Cardiac fibroblast (primary cell): Measurements from ENCODE around the gene PPP2R2C.

Experiments
- DNase-seq, 2 donors: peaks; one replicate each; pipeline versions ENCODE4 v3.0.0 to v3.0.0-alpha.2; 2010; ENCODE audit warnings: low read depth in 2 of 2
- H3K4me3 ChIP-seq, 2 donors: replicated peaks in 1 of 2; 1 replicate in 1 of 2; 2 replicates in 1 of 2; pipeline ENCODE4 v1.5.1; 2011; ENCODE audit warnings: low read depth in 2 of 2, low read length in 2 of 2, mild to moderate bottlenecking in 2 of 2, moderate library complexity in 1 of 2
- TF ChIP-seq, protein P1 (sequence below): IDR thresholded peaks from one replicate; pipeline ENCODE4 v1.5.1; 2011; ENCODE audit warnings: low read depth, mild to moderate bottlenecking, low read length, inconsistent platforms

Gene PPP2R2C

DNA sequence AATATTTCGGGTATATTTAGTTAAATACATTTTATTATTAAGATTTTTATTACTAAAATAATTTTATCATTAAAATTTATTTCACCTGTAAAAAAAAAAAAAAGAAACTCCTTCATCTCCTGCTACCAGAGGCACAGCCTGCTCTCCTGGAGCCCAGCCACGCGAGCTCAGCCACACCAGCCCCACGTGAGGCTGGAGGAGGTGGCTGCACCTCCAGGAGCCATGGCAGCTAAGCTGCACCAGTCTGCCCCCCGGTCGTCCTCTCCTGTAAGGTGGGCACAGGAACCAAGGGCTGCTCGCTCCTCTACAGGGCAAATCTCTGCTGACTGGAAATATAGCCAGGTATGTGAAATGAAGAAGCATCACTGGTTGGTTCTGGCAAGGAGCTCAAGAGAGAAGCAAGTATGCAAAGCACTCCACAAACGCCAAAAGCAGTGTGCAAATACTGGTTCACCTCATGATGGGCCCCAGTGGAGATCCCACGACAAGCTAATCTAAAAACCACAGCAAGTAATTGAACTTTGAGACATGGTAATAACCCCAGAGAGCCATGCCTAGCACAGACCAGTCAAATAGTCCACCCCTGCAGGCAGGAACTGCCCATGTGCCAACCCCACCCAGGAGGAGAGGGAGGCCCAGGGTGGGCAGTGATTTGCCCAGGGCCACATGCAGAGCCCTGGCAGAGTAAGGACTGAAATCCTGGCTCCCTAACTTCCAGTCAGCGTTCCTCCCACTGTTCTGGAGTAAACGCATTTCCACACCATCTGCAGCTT lies 112.7 kb downstream of the PPP2R2C start:
- no peak for DNase-seq
- TF ChIP-seq, protein P1, sequence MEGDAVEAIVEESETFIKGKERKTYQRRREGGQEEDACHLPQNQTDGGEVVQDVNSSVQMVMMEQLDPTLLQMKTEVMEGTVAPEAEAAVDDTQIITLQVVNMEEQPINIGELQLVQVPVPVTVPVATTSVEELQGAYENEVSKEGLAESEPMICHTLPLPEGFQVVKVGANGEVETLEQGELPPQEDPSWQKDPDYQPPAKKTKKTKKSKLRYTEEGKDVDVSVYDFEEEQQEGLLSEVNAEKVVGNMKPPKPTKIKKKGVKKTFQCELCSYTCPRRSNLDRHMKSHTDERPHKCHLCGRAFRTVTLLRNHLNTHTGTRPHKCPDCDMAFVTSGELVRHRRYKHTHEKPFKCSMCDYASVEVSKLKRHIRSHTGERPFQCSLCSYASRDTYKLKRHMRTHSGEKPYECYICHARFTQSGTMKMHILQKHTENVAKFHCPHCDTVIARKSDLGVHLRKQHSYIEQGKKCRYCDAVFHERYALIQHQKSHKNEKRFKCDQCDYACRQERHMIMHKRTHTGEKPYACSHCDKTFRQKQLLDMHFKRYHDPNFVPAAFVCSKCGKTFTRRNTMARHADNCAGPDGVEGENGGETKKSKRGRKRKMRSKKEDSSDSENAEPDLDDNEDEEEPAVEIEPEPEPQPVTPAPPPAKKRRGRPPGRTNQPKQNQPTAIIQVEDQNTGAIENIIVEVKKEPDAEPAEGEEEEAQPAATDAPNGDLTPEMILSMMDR, result no peak
- no peak overlapping the region for H3K4me3 ChIP-seq

DNA sequence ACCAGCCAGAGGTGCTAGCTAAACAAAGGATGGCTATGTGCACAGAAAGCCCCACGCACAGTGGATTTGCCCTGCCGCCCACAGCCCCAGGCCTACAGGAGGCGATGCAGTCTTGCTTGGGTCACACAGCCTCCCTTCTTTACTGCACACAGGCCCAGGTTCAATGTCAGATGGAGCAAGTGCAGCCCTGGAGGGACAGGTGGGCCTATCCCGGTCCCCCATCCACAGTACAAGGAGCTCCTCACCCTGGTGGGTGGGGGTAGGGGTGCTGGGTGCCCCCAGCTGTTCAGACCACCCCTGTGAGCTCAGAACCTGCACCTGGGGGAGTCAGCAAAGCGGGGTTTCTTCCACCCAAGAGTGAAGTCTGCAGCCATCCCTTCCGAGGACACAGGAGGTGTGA lies 114.9 kb downstream of the PPP2R2C start:
- no peak overlapping the region for H3K4me3 ChIP-seq
- TF ChIP-seq, protein P1, result no peak
- no peak for DNase-seq

DNA sequence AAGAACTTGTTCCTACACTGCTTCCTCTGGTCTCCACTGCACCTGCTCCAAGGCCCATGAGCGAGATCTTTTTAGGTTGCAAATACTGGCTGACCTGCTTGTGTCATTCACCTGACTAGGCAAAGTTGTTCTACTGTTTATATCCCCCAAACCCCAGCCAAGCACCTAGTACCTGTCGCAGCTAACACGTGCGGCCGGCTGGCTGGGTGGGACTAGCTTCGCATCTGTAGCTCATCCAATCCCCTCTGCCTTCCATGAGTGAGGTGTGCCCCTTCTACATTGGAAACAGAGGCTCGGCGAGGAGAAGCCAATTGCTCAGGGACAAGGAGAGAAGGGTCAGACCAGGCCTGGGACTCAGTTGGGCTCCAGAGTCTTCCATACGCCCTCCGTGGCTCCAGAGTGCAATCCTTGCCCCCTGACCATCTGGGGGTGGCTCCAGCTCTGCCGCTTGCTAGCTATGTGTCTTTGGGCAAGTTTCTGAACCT lies 116.3 kb downstream of the PPP2R2C start:
- DNase-seq, result no peak
- H3K4me3 ChIP-seq, result no peak overlapping the region
- TF ChIP-seq, protein P1, result no peak

DNA sequence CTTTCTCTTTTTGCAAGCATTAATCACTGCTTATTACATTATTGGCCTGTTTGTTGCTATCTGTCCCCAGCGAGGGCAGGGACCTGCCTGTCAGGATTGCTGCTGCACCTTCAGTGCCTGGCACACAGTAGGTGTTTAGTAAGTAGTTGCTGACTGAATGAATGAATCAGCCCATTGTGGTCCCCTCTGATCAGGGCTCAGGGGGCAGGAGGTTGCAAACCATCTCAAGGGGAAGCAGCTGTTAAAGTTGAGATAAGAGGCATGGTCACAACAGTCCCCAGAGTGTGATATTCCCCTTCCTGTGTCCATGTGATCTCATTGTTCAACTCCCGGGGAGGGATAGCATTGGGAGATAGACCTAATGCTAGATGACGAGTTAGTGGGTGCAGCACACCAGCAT lies 117.4 kb downstream of the PPP2R2C start:
- H3K4me3 ChIP-seq, result no peak overlapping the region
- TF ChIP-seq, protein P1, result no peak
- DNase-seq, result no peak

DNA sequence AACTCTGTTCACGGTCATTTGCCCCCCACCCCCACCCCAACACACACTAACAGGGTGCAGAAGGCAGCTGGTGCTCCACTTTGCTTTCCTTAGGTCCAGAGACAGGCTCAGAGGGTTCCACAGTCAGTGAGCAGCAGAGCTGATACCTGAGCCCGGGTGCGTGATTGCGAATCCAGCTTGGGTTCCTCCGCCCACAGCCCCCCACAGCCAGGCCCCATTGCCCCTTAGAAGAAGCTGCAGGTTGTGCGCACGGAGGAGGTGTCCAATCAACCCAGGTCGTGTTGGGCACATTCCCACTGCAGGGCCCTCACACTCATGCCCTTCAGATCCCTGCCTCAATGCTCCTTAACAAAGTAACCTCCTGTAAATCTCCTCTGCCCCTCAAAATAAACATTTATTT lies 117.8 kb downstream of the PPP2R2C start:
- no peak for DNase-seq
- H3K4me3 ChIP-seq, result no peak overlapping the region
- TF ChIP-seq, protein P1, result no peak

DNA sequence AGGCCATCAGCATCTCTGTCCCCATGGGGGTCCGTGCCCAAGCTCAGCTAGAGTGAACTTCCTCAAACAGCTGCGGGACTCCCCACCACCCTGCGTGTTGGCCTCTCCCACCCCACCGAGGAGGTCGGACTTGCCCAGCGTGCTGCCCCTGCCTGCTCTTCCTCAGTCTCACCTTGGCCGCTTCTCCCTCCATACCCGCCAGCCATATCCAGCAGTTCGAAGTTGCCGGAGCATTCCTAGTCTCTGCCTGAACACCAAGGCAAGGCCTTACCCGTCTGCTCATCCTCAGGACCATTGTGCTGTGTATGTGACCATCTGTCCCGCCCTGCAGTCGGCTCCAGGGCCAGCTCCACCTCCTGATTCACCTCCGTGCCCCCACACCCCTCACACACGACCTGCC lies 118.3 kb downstream of the PPP2R2C start:
- no peak for DNase-seq
- no peak overlapping the region for H3K4me3 ChIP-seq
- TF ChIP-seq, protein P1, result no peak
